Measurements from ENCODE around the gene ERVFRD-1. TPM values are rescaled to one million over a fixed set of nuclear protein-coding genes. Genes with fewer than 3 reads are reported as not detected.

Gene ERVFRD-1
- total and polyA plus RNA-seq, 2 of the 13 experiments (the other 11 are each of a cell fraction or from before 2014, with no cell fraction given), result not detected

GRCh38 chr6:11146117-11146826 is 34.7 kb upstream of the ERVFRD-1 start:
- Histone ChIP-seq H3K9ac (ENCODE audit: insufficient read depth, low read depth, low read length) (no peak overlapping the region), H3K27ac (ENCODE audit: extremely low read length, insufficient read depth, low read length) (no peak overlapping the region), H3K4me2 (ENCODE audit: low read depth, low read length) (no peak overlapping the region), H3K4me3 (replicated peaks in 1 of 3; ENCODE audit: insufficient read depth in 1 of 3, low read depth in 2 of 3, low read length in 3 of 3) (no peak overlapping the region), H3K9me3 (ENCODE audit: low read length) (no peaks in the 10 kb centered on the region), H3K36me3 (replicated peaks in 1 of 2; ENCODE audit: control insufficient read depth in 1 of 2, insufficient read depth in 2 of 2, low read length in 2 of 2) (no peaks in the 10 kb centered on the region), H3K79me2 (ENCODE audit: insufficient read depth, low read length) (no peaks in the 10 kb centered on the region), H4K20me1 (ENCODE audit: insufficient read depth, low read length) (no peaks in the 10 kb centered on the region), H2AFZ (ENCODE audit: low read length) (no peak overlapping the region), H3K27me3 (ENCODE audit: control insufficient read depth in 1 of 2, insufficient read depth in 2 of 2, low read length in 2 of 2) (no peaks in the 10 kb centered on the region), H3K4me1 (ENCODE audit: insufficient read depth, low read length) (peaks cover 16% of the 10 kb centered on the region)
- no peak for FAIRE-seq
- POLR2A ChIA-PET, result no interaction called here
- ATAC-seq, result no peak
- CTCF ChIA-PET (ENCODE audit: low intra/inter-chr PET ratio, low total read pairs), result interaction anchor here (3.0 kb wide), 1 partner anchor 350 kb away, joined by 92 read pairs; no protein-coding TSS in a partner anchor
- no peak for DNase-seq (ENCODE audit: low spot score)
- in situ Hi-C loops (cut with HindIII; ENCODE audit: extremely low pct_ligation_motif_present, low pct_unique_long_range_greater_than_20kb), result no loop called here
- intact Hi-C loops (cut with micrococcal nuclease; ENCODE audit: unreplicated experiment), result loop anchor here (10.0 kb wide), 1 partner anchor 191 kb away; no protein-coding TSS in a partner anchor
- TF ChIP-seq ZNF430 (CRISPR knock-in tag; IDR thresholded peaks at IDR 0.05), result no peak
- 99% methylated on average over 4 of the region's 4 CpGs for WGBS (ENCODE audit: low lambda C conversion rate)
- BruUV-seq (replicated peaks), result no TSS peak

- in situ Hi-C loops (cut with HindIII; ENCODE audit: extremely low pct_ligation_motif_present, low pct_unique_long_range_greater_than_20kb), result loop anchor here (5.0 kb wide), 2 partner anchors 353 to 428 kb away; no protein-coding TSS in a partner anchor
- no peak overlapping the region for H3K9ac ChIP-seq (ENCODE audit: insufficient read depth, low read depth, low read length)
- TF ChIP-seq, protein P1, sequence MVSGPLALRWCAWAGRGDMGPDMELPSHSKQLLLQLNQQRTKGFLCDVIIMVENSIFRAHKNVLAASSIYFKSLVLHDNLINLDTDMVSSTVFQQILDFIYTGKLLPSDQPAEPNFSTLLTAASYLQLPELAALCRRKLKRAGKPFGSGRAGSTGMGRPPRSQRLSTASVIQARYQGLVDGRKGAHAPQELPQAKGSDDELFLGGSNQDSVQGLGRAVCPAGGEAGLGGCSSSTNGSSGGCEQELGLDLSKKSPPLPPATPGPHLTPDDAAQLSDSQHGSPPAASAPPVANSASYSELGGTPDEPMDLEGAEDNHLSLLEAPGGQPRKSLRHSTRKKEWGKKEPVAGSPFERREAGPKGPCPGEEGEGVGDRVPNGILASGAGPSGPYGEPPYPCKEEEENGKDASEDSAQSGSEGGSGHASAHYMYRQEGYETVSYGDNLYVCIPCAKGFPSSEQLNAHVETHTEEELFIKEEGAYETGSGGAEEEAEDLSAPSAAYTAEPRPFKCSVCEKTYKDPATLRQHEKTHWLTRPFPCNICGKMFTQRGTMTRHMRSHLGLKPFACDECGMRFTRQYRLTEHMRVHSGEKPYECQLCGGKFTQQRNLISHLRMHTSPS (CRISPR knock-in tag; IDR thresholded peaks at IDR 0.05; ENCODE audit: low read depth), result no peak
- TF ChIP-seq ZFP91 (CRISPR knock-in tag; IDR thresholded peaks at IDR 0.05; ENCODE audit: borderline replicate concordance) (no peak), FOXK2 (IDR thresholded peaks at IDR 0.05) (no peak), ZNF530 (CRISPR knock-in tag; IDR thresholded peaks at IDR 0.05; ENCODE audit: low read depth) (no peak), SETDB1 (CRISPR knock-in tag; IDR thresholded peaks at IDR 0.05; ENCODE audit: borderline replicate concordance) (no peak), NR2C2 (CRISPR knock-in tag; IDR thresholded peaks at IDR 0.05; ENCODE audit: borderline replicate concordance) (peak; percentile 76; the same call in 1 of the 2 replicates), HOXD1 (CRISPR knock-in tag; IDR thresholded peaks at IDR 0.05) (no peak), ZNF713 (CRISPR knock-in tag; IDR thresholded peaks at IDR 0.05) (no peak), IKZF1 (IDR thresholded peaks at IDR 0.05) (no peak), ZNF710 (CRISPR knock-in tag; IDR thresholded peaks at IDR 0.05; ENCODE audit: borderline replicate concordance) (no peak)
These were observed 32.9 kb upstream of the ERVFRD-1 start for GRCh38 chr6:11144393-11144851.

More at GRCh38 chr6:11144393-11144851, 32.9 kb upstream of the ERVFRD-1 start:
- ChIA-PET CTCF (ENCODE audit: low intra/inter-chr PET ratio, low total read pairs) (interaction anchor here (0.7 to 3.0 kb wide), 6 partner anchors 20 to 431 kb away, joined by 3 to 92 read pairs (median 10); no protein-coding TSS in a partner anchor), POLR2A (no interaction called here)
- H3K36me3 ChIP-seq (replicated peaks in 1 of 2; ENCODE audit: control insufficient read depth in 1 of 2, insufficient read depth in 2 of 2, low read length in 2 of 2), result no peaks in the 10 kb centered on the region
- no peaks in the 10 kb centered on the region for H3K79me2 ChIP-seq (ENCODE audit: insufficient read depth, low read length)
- no TSS peak for BruUV-seq (replicated peaks)
- peak; percentile 77 for DNase-seq (ENCODE audit: low spot score)
- WGBS (ENCODE audit: low lambda C conversion rate), result 22% methylated on average over 6 of the region's 6 CpGs
- intact Hi-C loops (cut with micrococcal nuclease; ENCODE audit: unreplicated experiment), result loop anchor here (1.0 to 10.0 kb wide), 7 partner anchors 28 to 431 kb away; partner anchors contain the start of genes NEDD9 and SMIM13
- no peaks in the 10 kb centered on the region for H3K9me3 ChIP-seq (ENCODE audit: low read length)
- no peak overlapping the region for H2AFZ ChIP-seq (ENCODE audit: low read length)
- FAIRE-seq, result peak; percentile 96
- H3K4me2 ChIP-seq (ENCODE audit: low read depth, low read length), result peak overlapping the region; percentile 41
- H4K20me1 ChIP-seq (ENCODE audit: insufficient read depth, low read length), result no peaks in the 10 kb centered on the region
- ATAC-seq, result peak; percentile 94
- no peak overlapping the region for H3K27ac ChIP-seq (ENCODE audit: extremely low read length, insufficient read depth, low read length)
- H3K4me3 ChIP-seq (replicated peaks in 1 of 3; ENCODE audit: insufficient read depth in 1 of 3, low read depth in 2 of 3, low read length in 3 of 3), result no peak overlapping the region
- peaks cover 16% of the 10 kb centered on the region for H3K4me1 ChIP-seq (ENCODE audit: insufficient read depth, low read length)
- H3K27me3 ChIP-seq (ENCODE audit: control insufficient read depth in 1 of 2, insufficient read depth in 2 of 2, low read length in 2 of 2), result no peaks in the 10 kb centered on the region

Data from HepG2 (cell line).